SK-N-MC (cell line): ENCODE data around the gene MED31.

Source experiments
- EZH2 ChIP-seq: fragments of 200-600 bp; sonication (generic); IDR thresholded peaks from one replicate; pipeline ENCODE4 v1.6.1; 2017; ENCODE audit warnings: antibody characterized with exemption
- POLR2AphosphoS5 ChIP-seq: IDR thresholded peaks from 2 replicates; pipeline ENCODE4 v1.6.1; 2012; ENCODE audit warnings: mild to moderate bottlenecking, low read depth, low read length, borderline replicate concordance

GRCh38 chr17:6651354-6651918 is at the start of gene MED31, which contains the start of gene C17orf100:
- TF ChIP-seq POLR2AphosphoS5 (peak; percentile 82), EZH2 (no peak)
